SK-N-SH treated with all-trans-retinoic acid at 6 μM for 48 hours (cell line): ENCODE data around the gene FAM216B.

ENCODE experiments used
- ARNTL ChIP-seq: fragments of 450-650 bp; formaldehyde crosslinking; IDR thresholded peaks from 2 replicates; pipeline ENCODE4 v1.5.0; 2020; ENCODE audit warnings: low read depth, mild to moderate bottlenecking, moderate library complexity, borderline replicate concordance
- CSRNP3 ChIP-seq: fragments of 250-450 bp; sonication (Bioruptor Pico); IDR thresholded peaks from 2 replicates; pipeline ENCODE4 v1.5.1; 2021; ENCODE audit warnings: mild to moderate bottlenecking, moderate library complexity
- ESRRG ChIP-seq: fragments of 250-450 bp; sonication (Bioruptor Pico); IDR thresholded peaks from 2 replicates; pipeline ENCODE4 v1.6.1; 2021; ENCODE audit warnings: mild to moderate bottlenecking
- OSR1 ChIP-seq: fragments of 250-450 bp; sonication (Bioruptor Pico); IDR thresholded peaks from 2 replicates; pipeline ENCODE4 v1.8.0; 2022; ENCODE audit warnings: moderate library complexity, mild to moderate bottlenecking, inconsistent platforms
- PPARA ChIP-seq: fragments of 250-450 bp; sonication (Bioruptor Pico); IDR thresholded peaks from 2 replicates; pipeline ENCODE4 v1.5.0; 2020; ENCODE audit warnings: mild to moderate bottlenecking, borderline replicate concordance
- RARB ChIP-seq: fragments of 250-450 bp; sonication (Bioruptor Pico); IDR thresholded peaks from 2 replicates; pipeline ENCODE4 v1.8.0; 2021; ENCODE audit warnings: mild to moderate bottlenecking, moderate library complexity
- SNAI2 ChIP-seq: fragments of 250-450 bp; sonication (Bioruptor Pico); IDR thresholded peaks from 2 replicates; pipeline ENCODE4 v1.5.0; 2020; ENCODE audit warnings: mild to moderate bottlenecking, moderate library complexity
- TOX ChIP-seq: fragments of 250-450 bp; sonication (Bioruptor Pico); IDR thresholded peaks from 2 replicates; pipeline ENCODE4 v1.8.0; 2021; ENCODE audit warnings: mild to moderate bottlenecking, moderate library complexity, borderline replicate concordance
- ZNF70 ChIP-seq: fragments of 450-650 bp; formaldehyde crosslinking; IDR thresholded peaks from 2 replicates; pipeline ENCODE4 v1.5.0; 2020; ENCODE audit warnings: mild to moderate bottlenecking, moderate library complexity

GRCh38 chr13:42745655-42746054 lies 35.7 kb upstream of the FAM216B start:
- TF ChIP-seq OSR1 (CRISPR knock-in tag) (no peak), ESRRG (CRISPR knock-in tag) (no peak), CSRNP3 (CRISPR knock-in tag) (no peak), ARNTL (CRISPR knock-in tag) (no peak), PPARA (CRISPR knock-in tag) (no peak), SNAI2 (CRISPR knock-in tag) (no peak), ZNF70 (CRISPR knock-in tag) (no peak), RARB (no peak), TOX (CRISPR knock-in tag) (no peak)
